Measurements from ENCODE around the gene ARRDC5.

- no peak for TF ChIP-seq CTCF (IDR thresholded peaks at IDR 0.05)
- TF ChIP-seq POLR2A (IDR thresholded peaks at IDR 0.05), result no peak
Observed at GRCh38 chr19:4852484-4852883, 50.2 kb downstream of the ARRDC5 start.

Measured in body of pancreas (tissue), 4 donors.